T-cell (primary cell): ENCODE data around the gene PARD6A. TPM values are rescaled to one million over a fixed set of nuclear protein-coding genes. Genes with fewer than 3 reads are reported as not detected.

Source experiments
- ATAC-seq, 4 experiments: fragments of 200-7000 bp in 3 of 4; fragments of 150-1000 bp in 1 of 4; cut with Tn5 transposase; replicated peaks in 1 of 4; 1 replicate in 3 of 4; 2 replicates in 1 of 4; pipeline ENCODE4 v1.10.0; 2021; ENCODE audit warnings: moderate library complexity in 3 of 4, mild to moderate bottlenecking in 2 of 4, moderate number of reproducible peaks in 1 of 4
- CTCF ChIA-PET, 2 donors: fragments of 300-600 bp; sonication (Branson Sonifier 250); formaldehyde crosslinking; loops; one replicate each; lab custom pipeline; 2022; ENCODE audit warnings: antibody characterized with exemption in 2 of 2; lab: Charles Lee
- POLR2A ChIA-PET, 2 donors: fragments of 300-600 bp; sonication (Branson Sonifier 250); formaldehyde crosslinking; loops; one replicate each; lab custom pipeline; 2022; ENCODE audit warnings: antibody characterized with exemption in 2 of 2; lab: Charles Lee
- DNase-seq, 35 experiments: peaks; one replicate each; pipeline versions ENCODE4 v3.0.0 to v3.0.0-alpha.2; 2013 to 2023
- H3K27ac ChIP-seq: one replicate; pipeline ENCODE4 v1.5.1; 2013; ENCODE audit warnings: low read length
- H3K27me3 ChIP-seq, 2 experiments: replicated peaks in 1 of 2; 1 replicate in 1 of 2; 2 replicates in 1 of 2; pipeline versions ENCODE4 v1.6.1 to v1.7.0; 2013; ENCODE audit warnings: low read length in 1 of 2, mixed read lengths in 1 of 2; ENCODE audit not compliant: control insufficient read depth in 2 of 2, insufficient read depth in 2 of 2; ENCODE audit errors: extremely low read depth in 1 of 2
- H3K36me3 ChIP-seq, 2 donors: 1 replicate in 1 of 2; 2 replicates in 1 of 2; pipeline versions ENCODE4 v1.6.1 to v1.7.0; 2013; ENCODE audit warnings: low read length in 1 of 2; ENCODE audit not compliant: control insufficient read depth in 2 of 2, insufficient read depth in 1 of 2; ENCODE audit errors: extremely low read depth in 1 of 2
- H3K4me1 ChIP-seq, 2 experiments: 1 replicate in 1 of 2; 2 replicates in 1 of 2; pipeline versions ENCODE4 v1.6.1 to v1.7.0; 2013; ENCODE audit warnings: low read length in 2 of 2, mixed read lengths in 1 of 2; ENCODE audit not compliant: insufficient read depth in 2 of 2, control insufficient read depth in 1 of 2; ENCODE audit errors: extremely low read depth in 1 of 2
- H3K4me3 ChIP-seq, 2 donors: 1 replicate in 1 of 2; 2 replicates in 1 of 2; pipeline versions ENCODE4 v1.5.1 to v1.7.0; 2013; ENCODE audit warnings: mild to moderate bottlenecking in 2 of 2, low read length in 1 of 2, moderate library complexity in 1 of 2; ENCODE audit not compliant: control insufficient read depth in 1 of 2; ENCODE audit errors: extremely low read depth in 1 of 2
- H3K9me3 ChIP-seq: 2 replicates; pipeline ENCODE4 v1.7.0; 2013
- H3K27ac Mint-ChIP-seq, 2 donors: one replicate each; pipeline ENCODE4 v1.8.0; 2020 to 2021; ENCODE audit warnings: mild to moderate bottlenecking in 2 of 2, mixed read lengths in 2 of 2
- H3K27me3 Mint-ChIP-seq, 2 donors: one replicate each; pipeline ENCODE4 v1.8.0; 2021 to 2022; ENCODE audit warnings: mixed read lengths in 2 of 2
- H3K36me3 Mint-ChIP-seq: one replicate; pipeline ENCODE4 v1.8.0; 2021; ENCODE audit warnings: mixed read lengths
- H3K4me1 Mint-ChIP-seq, 3 donors: one replicate each; pipeline ENCODE4 v1.8.0; 2020 to 2022; ENCODE audit warnings: mixed read lengths in 3 of 3, mild to moderate bottlenecking in 1 of 3
- H3K4me3 Mint-ChIP-seq, 3 donors: one replicate each; pipeline ENCODE4 v1.8.0; 2020 to 2022; ENCODE audit warnings: mild to moderate bottlenecking in 3 of 3, mixed read lengths in 3 of 3, moderate library complexity in 3 of 3
- H3K9me3 Mint-ChIP-seq, 3 donors: one replicate each; pipeline ENCODE4 v1.8.0; 2020 to 2022; ENCODE audit warnings: mixed read lengths in 3 of 3
- WGBS: methylation state at CpG from one replicate; pipeline ENCODE4 v1.1.5; 2013; ENCODE audit warnings: missing lambda C conversion rate; ENCODE audit not compliant: insufficient coverage; 5-methylcytosine and 5-hydroxymethylcytosine counted together
- total RNA-seq, 35 experiments: library from RNA in 6 of 35; stranded (reverse) in 6 of 35; fragments of 120-200 nt in 1 of 35; gene quantifications; one replicate each; pipeline versions ENCODE4 v1.2.1 to v1.2.4 and lab custom pipeline; 2013 to 2026

Gene PARD6A
- total RNA-seq, 5 donors from 2014 or later (not counting 1 experiment from before 2014, with no cell fraction given): 2.9 to 10.6 (median 7.6) TPM

GRCh38 chr16:67707790-67708189, 47.0 kb downstream of the PARD6A start:
- Mint-ChIP-seq H3K27ac (no peak overlapping the region), H3K4me3 (no peak overlapping the region), H3K4me1 (peaks cover 25 to 41% (median 39%) of the 10 kb centered on the region in 3 donors)

GRCh38 chr16:67708368-67708771, 47.6 kb downstream of the PARD6A start:
- no peak overlapping the region for H3K4me3 Mint-ChIP-seq
- CTCF ChIA-PET: no interaction called here
- no CpG with 5 or more reads among the region's 2 CpGs for WGBS

More at GRCh38 chr16:67707790-67708189, 47.0 kb downstream of the PARD6A start:
- POLR2A ChIA-PET: no interaction called here
- no peak overlapping the region for H3K27ac ChIP-seq
- H3K36me3 Mint-ChIP-seq: peaks cover 15% of the 10 kb centered on the region
- no peaks in the 10 kb centered on the region for H3K9me3 ChIP-seq
- no peak overlapping the region for H3K4me3 ChIP-seq
- DNase-seq: no peak
- peaks cover 10% of the 10 kb centered on the region in 2 experiments for H3K4me1 ChIP-seq
- ATAC-seq: no peak
- H3K27me3 Mint-ChIP-seq: no peaks in the 10 kb centered on the region
- WGBS: 100% methylated on average over 4 of the region's 5 CpGs
- peaks cover 0 to 2% of the 10 kb centered on the region in 2 donors for H3K36me3 ChIP-seq
- H3K9me3 Mint-ChIP-seq: no peaks in the 10 kb centered on the region
- H3K27me3 ChIP-seq: no peaks in the 10 kb centered on the region
- CTCF ChIA-PET: no interaction called here

GRCh38 chr16:67709050-67709449, 48.3 kb downstream of the PARD6A start:
- no peaks in the 10 kb centered on the region for H3K27me3 ChIP-seq
- peaks cover 15% of the 10 kb centered on the region for H3K36me3 Mint-ChIP-seq
- no peak overlapping the region for H3K4me3 ChIP-seq
- no CpG with 5 or more reads among the region's 1 CpG for WGBS
- ChIA-PET POLR2A (interaction anchor here in 1 of 2 donors (0.6 kb wide), 1 partner anchor 139 kb away, joined by 3 read pairs; no protein-coding TSS in a partner anchor), CTCF (no interaction called here)
- no peaks in the 10 kb centered on the region for H3K9me3 Mint-ChIP-seq
- ATAC-seq (no peak), DNase-seq (no peak)
- H3K27ac ChIP-seq: no peak overlapping the region
- H3K4me3 Mint-ChIP-seq: no peak overlapping the region
- peaks cover 2% of the 10 kb centered on the region in 2 experiments for H3K4me1 ChIP-seq
- H3K4me1 Mint-ChIP-seq: peaks cover 17 to 34% (median 26%) of the 10 kb centered on the region in 3 donors
- no peak overlapping the region for H3K27ac Mint-ChIP-seq
- no peaks in the 10 kb centered on the region for H3K27me3 Mint-ChIP-seq
- H3K36me3 ChIP-seq: peaks cover 0 to 2% of the 10 kb centered on the region in 2 donors
- H3K9me3 ChIP-seq: no peaks in the 10 kb centered on the region

More at GRCh38 chr16:67708368-67708771, 47.6 kb downstream of the PARD6A start:
- Mint-ChIP-seq H3K27ac (no peak overlapping the region), H3K36me3 (peaks cover 15% of the 10 kb centered on the region), H3K4me1 (peaks cover 19 to 36% (median 33%) of the 10 kb centered on the region in 3 donors), H3K27me3 (no peaks in the 10 kb centered on the region), H3K9me3 (no peaks in the 10 kb centered on the region)
- Histone ChIP-seq H3K27ac (no peak overlapping the region), H3K36me3 (peaks cover 0 to 2% of the 10 kb centered on the region in 2 donors), H3K4me3 (no peak overlapping the region), H3K27me3 (no peaks in the 10 kb centered on the region), H3K4me1 (peaks cover 7 to 8% of the 10 kb centered on the region in 2 experiments), H3K9me3 (no peaks in the 10 kb centered on the region)
- no peak for ATAC-seq
- DNase-seq: no peak
- POLR2A ChIA-PET: no interaction called here

- Mint-ChIP-seq H3K4me1 (peaks cover 11 to 24% (median 13%) of the 10 kb centered on the region in 3 donors), H3K27ac (no peak overlapping the region), H3K36me3 (peaks cover 11% of the 10 kb centered on the region), H3K9me3 (no peaks in the 10 kb centered on the region), H3K27me3 (no peaks in the 10 kb centered on the region), H3K4me3 (no peak overlapping the region)
- POLR2A ChIA-PET: no interaction called here
- Histone ChIP-seq H3K9me3 (no peaks in the 10 kb centered on the region), H3K4me3 (no peak overlapping the region), H3K36me3 (peaks cover 0 to 2% of the 10 kb centered on the region in 2 donors), H3K27me3 (no peaks in the 10 kb centered on the region), H3K4me1 (peaks cover 0 to 2% of the 10 kb centered on the region in 2 experiments), H3K27ac (no peak overlapping the region)
- ATAC-seq (no peak), DNase-seq (no peak)
- 89% methylated on average over 3 of the region's 6 CpGs for WGBS
- CTCF ChIA-PET: interaction anchor here in 1 of 2 donors (0.5 kb wide), 1 partner anchor 23 kb away, joined by 4 read pairs; no protein-coding TSS in a partner anchor
These were observed 49.8 kb downstream of the PARD6A start for GRCh38 chr16:67710607-67711006.

Other genes starting within 250 kb of the PARD6A start
- under 1 TPM in 4 of 5 donors, not detected in 1; 0.26 to 0.85 (median 0.47) TPM for gene ZDHHC1, start 244.5 kb upstream of the PARD6A start, total RNA-seq
- under 1 TPM in 3 of 5 donors, not detected in 2; 0.20 to 0.32 (median 0.29) TPM for gene HSD11B2, start 229.8 kb upstream of the PARD6A start, total RNA-seq
- gene ATP6V0D1, start 179.8 kb upstream of the PARD6A start, total RNA-seq: 10 to 100 TPM; 41.5 to 49.6 (median 45.8) TPM
- gene AGRP, start 177.4 kb upstream of the PARD6A start, total RNA-seq: not detected
- gene RIPOR1, start 132.1 kb upstream of the PARD6A start, total RNA-seq: 10 to 100 TPM; 33.9 to 60.7 (median 52.4) TPM
- gene CTCF, start 98.4 kb upstream of the PARD6A start, total RNA-seq: 10 to 100 TPM; 55.3 to 69.0 (median 64.0) TPM
- 100 to 1,000 TPM; 150 to 271 (median 243) TPM for gene CARMIL2, start 15.8 kb upstream of the PARD6A start, total RNA-seq
- 10 to 100 TPM; 24.5 to 62.6 (median 53.6) TPM for gene ACD, start 700 bp upstream of the PARD6A start, total RNA-seq
- gene ENKD1, start 5.8 kb downstream of the PARD6A start, total RNA-seq: 10 to 100 TPM in 3 of 5 donors, 1 to 10 TPM in 2; 4.2 to 12.1 (median 10.1) TPM
- 1 to 10 TPM; 1.9 to 6.7 (median 5.4) TPM for gene C16orf86, start 5.9 kb downstream of the PARD6A start, total RNA-seq
- 10 to 100 TPM in 4 of 5 donors, 1 to 10 TPM in 1; 8.5 to 23.2 (median 16.7) TPM for gene GFOD2, start 58.4 kb downstream of the PARD6A start, total RNA-seq
- 10 to 100 TPM; 21.9 to 29.3 (median 24.5) TPM for gene RANBP10, start 145.6 kb downstream of the PARD6A start, total RNA-seq
- gene TSNAXIP1, start 145.9 kb downstream of the PARD6A start, total RNA-seq: under 1 TPM; 0.30 to 0.45 (median 0.37) TPM
- 10 to 100 TPM; 37.9 to 59.9 (median 55.5) TPM for gene THAP11, start 181.4 kb downstream of the PARD6A start, total RNA-seq
- 10 to 100 TPM; 37.4 to 55.0 (median 48.3) TPM for gene NUTF2, start 186.0 kb downstream of the PARD6A start, total RNA-seq
- gene CENPT, start 186.7 kb downstream of the PARD6A start, total RNA-seq: 100 to 1,000 TPM in 3 of 5 donors, 10 to 100 TPM in 2; 85.0 to 117 (median 111) TPM
- gene EDC4, start 212.1 kb downstream of the PARD6A start, total RNA-seq: 100 to 1,000 TPM; 110 to 144 (median 136) TPM
- gene NRN1L, start 223.9 kb downstream of the PARD6A start, total RNA-seq: 1 to 10 TPM in 4 of 5 donors, under 1 TPM in 1; 0.72 to 5.3 (median 3.1) TPM
- 10 to 100 TPM; 14.8 to 31.4 (median 28.1) TPM for gene PSKH1, start 232.3 kb downstream of the PARD6A start, total RNA-seq